Liver (tissue), 3 donors: ENCODE results near the gene ASMTL.

Experiments
- CTCF ChIP-seq: fragments of 150-350 bp; IDR thresholded peaks from 2 replicates; pipeline ENCODE4 v1.5.1; 2017; ENCODE audit warnings: improper control_type of control experiment, low read depth, low read length; ENCODE audit not compliant: missing input control
- JUND ChIP-seq, 2 donors: IDR thresholded peaks; 2 replicates each; pipeline ENCODE4 v1.6.1; 2016; ENCODE audit warnings: antibody characterized with exemption in 2 of 2
- NR2F2 ChIP-seq: IDR thresholded peaks from 2 replicates; pipeline ENCODE4 v1.6.1; 2016; ENCODE audit warnings: antibody characterized with exemption
- REST ChIP-seq: IDR thresholded peaks from 2 replicates; pipeline ENCODE4 v1.6.1; 2016; ENCODE audit warnings: antibody characterized with exemption, mild to moderate bottlenecking
- TAF1 ChIP-seq: conservative IDR thresholded peaks from 2 replicates; pipeline ENCODE4 v1.6.1; 2016; ENCODE audit warnings: antibody characterized with exemption, mild to moderate bottlenecking
- ZBTB33 ChIP-seq: IDR thresholded peaks from 2 replicates; pipeline ENCODE4 v1.6.1; 2016; ENCODE audit warnings: antibody characterized with exemption
- donor health status: healthy.
- donor health status: healthy.

GRCh38 chrX:1420371-1420770 lies 32.3 kb downstream of the ASMTL start:
- TF ChIP-seq CTCF (no peak), REST (no peak), TAF1 (no peak), ZBTB33 (no peak), JUND (IDR thresholded peaks at IDR 0.05) (no peak), NR2F2 (no peak)
